Dermis blood vessel endothelial cell (primary cell): ENCODE results near the gene TNFRSF17. TPM values are rescaled to one million over a fixed set of nuclear protein-coding genes. Genes with fewer than 3 reads are reported as not detected.

Source experiments
- DNase-seq: peaks from one replicate; pipeline ENCODE4 v3.0.0; 2010
- total RNA-seq: library from RNA; depleted of rRNA; stranded (reverse); fragments of >200 nt; gene quantifications from 2 replicates; pipeline ENCODE4 v1.2.3, GENCODE V29; 2014

TNFRSF17 gene
- total RNA-seq, 1 donor from 2014 or later = not detected

- peak; percentile 23 for DNase-seq
Measured at GRCh38 chr16:11972128-11972527, 7.1 kb downstream of the TNFRSF17 start.

- no peak for DNase-seq
Measured at GRCh38 chr16:11973070-11973469, 8.1 kb downstream of the TNFRSF17 start.

- peak; percentile 16 for DNase-seq
Measured at GRCh38 chr16:11976850-11977375, 11.9 kb downstream of the TNFRSF17 start.

GRCh38 chr16:11977376-11978041 is 12.5 kb downstream of the TNFRSF17 start:
- DNase-seq = peak; percentile 24

GRCh38 chr16:11978080-11978479 is 13.1 kb downstream of the TNFRSF17 start:
- DNase-seq = no peak

GRCh38 chr16:11979013-11979672 is 14.1 kb downstream of the TNFRSF17 start:
- no peak for DNase-seq

- no peak for DNase-seq
Measured at GRCh38 chr16:11980136-11980844, 15.3 kb downstream of the TNFRSF17 start.

- DNase-seq = no peak
Measured at GRCh38 chr16:11985250-11985649, 20.2 kb downstream of the TNFRSF17 start.

- no peak for DNase-seq
Measured at GRCh38 chr16:11986521-11987057, 21.6 kb downstream of the TNFRSF17 start.

- DNase-seq = no peak
Measured at GRCh38 chr16:11988258-11988978, 23.4 kb downstream of the TNFRSF17 start.

- DNase-seq = no peak
Measured at GRCh38 chr16:11990702-11991390, 25.8 kb downstream of the TNFRSF17 start.

- DNase-seq = no peak
Measured at GRCh38 chr16:11992008-11992584, 27.1 kb downstream of the TNFRSF17 start.

GRCh38 chr16:11992586-11993524 is 27.8 kb downstream of the TNFRSF17 start:
- no peak for DNase-seq

GRCh38 chr16:11994143-11995119 is 29.4 kb downstream of the TNFRSF17 start:
- DNase-seq = peak; percentile 79

- DNase-seq = no peak
Measured at GRCh38 chr16:11996433-11997330, 31.7 kb downstream of the TNFRSF17 start.

- no peak for DNase-seq
Measured at GRCh38 chr16:12000032-12000431, 35.0 kb downstream of the TNFRSF17 start.

- peak; percentile 68 for DNase-seq
Measured at GRCh38 chr16:12002447-12003006, 37.5 kb downstream of the TNFRSF17 start.

GRCh38 chr16:12006637-12007036 is 41.6 kb downstream of the TNFRSF17 start:
- DNase-seq = no peak
